SK-N-SH treated with all-trans-retinoic acid at 6 μM for 48 hours (cell line): ENCODE measurements around the gene TTLL10.
"Not testable (repeated sequence)": the region's sequence is repeated elsewhere in the genome, so short reads cannot be mapped to it uniquely, and the experiment has no call there.

Experiments
- ATAC-seq: fragments of 200-7000 bp; cut with Tn5 transposase; 3 replicates; pipeline ENCODE4 v1.9.1; 2020; ENCODE audit warnings: mild to moderate bottlenecking, moderate library complexity
- ARNTL ChIP-seq: fragments of 450-650 bp; formaldehyde crosslinking; IDR thresholded peaks from 2 replicates; pipeline ENCODE4 v1.5.0; 2020; ENCODE audit warnings: low read depth, mild to moderate bottlenecking, moderate library complexity, borderline replicate concordance
- BACH2 ChIP-seq: fragments of 250-450 bp; sonication (Bioruptor Pico); IDR thresholded peaks from 2 replicates; pipeline ENCODE4 v1.9.0; 2021; ENCODE audit warnings: mild to moderate bottlenecking, borderline replicate concordance
- CREB5 ChIP-seq: fragments of 250-450 bp; sonication (Bioruptor Pico); IDR thresholded peaks from 2 replicates; pipeline ENCODE4 v1.5.1; 2020; ENCODE audit warnings: low read depth, mild to moderate bottlenecking, moderate library complexity
- CSDC2 ChIP-seq: fragments of 250-450 bp; sonication (Bioruptor Pico); IDR thresholded peaks from 2 replicates; pipeline ENCODE4 v1.5.0; 2020; ENCODE audit warnings: mild to moderate bottlenecking, moderate library complexity
- CSRNP3 ChIP-seq: fragments of 250-450 bp; sonication (Bioruptor Pico); IDR thresholded peaks from 2 replicates; pipeline ENCODE4 v1.5.1; 2021; ENCODE audit warnings: mild to moderate bottlenecking, moderate library complexity
- ESRRG ChIP-seq: fragments of 250-450 bp; sonication (Bioruptor Pico); IDR thresholded peaks from 2 replicates; pipeline ENCODE4 v1.6.1; 2021; ENCODE audit warnings: mild to moderate bottlenecking
- GLIS3 ChIP-seq: fragments of 250-450 bp; sonication (Bioruptor Pico); IDR thresholded peaks from 2 replicates; pipeline ENCODE4 v1.5.0; 2020; ENCODE audit warnings: mild to moderate bottlenecking, moderate library complexity
- ISL1 ChIP-seq: fragments of 250-450 bp; sonication (Bioruptor Pico); IDR thresholded peaks from 2 replicates; pipeline ENCODE4 v2.1.2; 2022; ENCODE audit warnings: mild to moderate bottlenecking, moderate library complexity
- OSR1 ChIP-seq: fragments of 250-450 bp; sonication (Bioruptor Pico); IDR thresholded peaks from 2 replicates; pipeline ENCODE4 v1.8.0; 2022; ENCODE audit warnings: moderate library complexity, mild to moderate bottlenecking, inconsistent platforms
- PATZ1 ChIP-seq: fragments of 250-450 bp; sonication (Bioruptor Pico); IDR thresholded peaks from 2 replicates; pipeline ENCODE4 v1.8.0; 2020; ENCODE audit warnings: mild to moderate bottlenecking, moderate library complexity, borderline replicate concordance
- POU6F1 ChIP-seq: fragments of 250-450 bp; sonication (Bioruptor Pico); IDR thresholded peaks from 2 replicates; pipeline ENCODE4 v1.8.0; 2021; ENCODE audit warnings: low read depth, mild to moderate bottlenecking, moderate library complexity, borderline replicate concordance
- PPARA ChIP-seq: fragments of 250-450 bp; sonication (Bioruptor Pico); IDR thresholded peaks from 2 replicates; pipeline ENCODE4 v1.5.0; 2020; ENCODE audit warnings: mild to moderate bottlenecking, borderline replicate concordance
- RARB ChIP-seq: fragments of 250-450 bp; sonication (Bioruptor Pico); IDR thresholded peaks from 2 replicates; pipeline ENCODE4 v1.8.0; 2021; ENCODE audit warnings: mild to moderate bottlenecking, moderate library complexity
- SNAI2 ChIP-seq: fragments of 250-450 bp; sonication (Bioruptor Pico); IDR thresholded peaks from 2 replicates; pipeline ENCODE4 v1.5.0; 2020; ENCODE audit warnings: mild to moderate bottlenecking, moderate library complexity
- TCF4 ChIP-seq: fragments of 250-450 bp; sonication (Bioruptor Pico); IDR thresholded peaks from 2 replicates; pipeline ENCODE4 v1.8.0; 2021; ENCODE audit warnings: mild to moderate bottlenecking, moderate library complexity, borderline replicate concordance
- TOX ChIP-seq: fragments of 250-450 bp; sonication (Bioruptor Pico); IDR thresholded peaks from 2 replicates; pipeline ENCODE4 v1.8.0; 2021; ENCODE audit warnings: mild to moderate bottlenecking, moderate library complexity, borderline replicate concordance
- TSHZ2 ChIP-seq: fragments of 250-450 bp; sonication (Bioruptor Pico); IDR thresholded peaks from 2 replicates; pipeline ENCODE4 v1.5.0; 2020; ENCODE audit warnings: mild to moderate bottlenecking, moderate library complexity
- ZC3H10 ChIP-seq: fragments of 250-450 bp; sonication (Bioruptor Pico); IDR thresholded peaks from 2 replicates; pipeline ENCODE4 v1.5.1; 2021; ENCODE audit warnings: mild to moderate bottlenecking, moderate library complexity
- ZFP3 ChIP-seq: fragments of 250-450 bp; sonication (Bioruptor Pico); IDR thresholded peaks from 2 replicates; pipeline ENCODE4 v1.5.0; 2020; ENCODE audit warnings: mild to moderate bottlenecking, moderate library complexity
- ZFP30 ChIP-seq: fragments of 450-650 bp; formaldehyde crosslinking; IDR thresholded peaks from 2 replicates; pipeline ENCODE4 v1.5.0; 2022; ENCODE audit warnings: mild to moderate bottlenecking, moderate library complexity
- ZNF565 ChIP-seq: fragments of 450-650 bp; formaldehyde crosslinking; conservative IDR thresholded peaks from 2 replicates; pipeline ENCODE4 v1.5.0; 2020; ENCODE audit warnings: low read depth, mild to moderate bottlenecking, moderate library complexity
- ZNF70 ChIP-seq: fragments of 450-650 bp; formaldehyde crosslinking; IDR thresholded peaks from 2 replicates; pipeline ENCODE4 v1.5.0; 2020; ENCODE audit warnings: mild to moderate bottlenecking, moderate library complexity
- ZNF8 ChIP-seq: fragments of 450-650 bp; formaldehyde crosslinking; IDR thresholded peaks from 2 replicates; pipeline ENCODE4 v1.5.0; 2020; ENCODE audit warnings: mild to moderate bottlenecking, moderate library complexity

Gene TTLL10

GRCh38 chr1:1151306-1151705 lies 22.4 kb upstream of the TTLL10 start:
- TF ChIP-seq ZFP30 (CRISPR knock-in tag): no peak
- no peak for TF ChIP-seq GLIS3 (CRISPR knock-in tag)
- TF ChIP-seq, all 23 proteins: peak for 0
- no peak for ATAC-seq

- not testable (repeated sequence) for ATAC-seq
Measured at GRCh38 chr1:1152431-1152830, 21.2 kb upstream of the TTLL10 start.

GRCh38 chr1:1153215-1153614 lies 20.5 kb upstream of the TTLL10 start:
- ATAC-seq: not testable (repeated sequence)

GRCh38 chr1:1153874-1154273 lies 19.8 kb upstream of the TTLL10 start:
- TF ChIP-seq ZC3H10 (no peak), ZNF70 (no peak), PPARA (CRISPR knock-in tag) (no peak), CSRNP3 (CRISPR knock-in tag) (no peak), POU6F1 (CRISPR knock-in tag) (no peak), ZNF8 (CRISPR knock-in tag) (no peak), ZFP30 (CRISPR knock-in tag) (no peak), GLIS3 (CRISPR knock-in tag) (no peak), ZNF565 (no peak), BACH2 (CRISPR knock-in tag) (no peak), ZFP3 (CRISPR knock-in tag) (no peak), CSDC2 (CRISPR knock-in tag) (no peak), SNAI2 (no peak), ESRRG (CRISPR knock-in tag) (no peak), ISL1 (CRISPR knock-in tag) (no peak), ARNTL (no peak), CREB5 (CRISPR knock-in tag) (no peak), TCF4 (CRISPR knock-in tag) (no peak), OSR1 (CRISPR knock-in tag) (no peak), TOX (no peak)
- ATAC-seq: no peak

- ATAC-seq: no peak
- no peak for TF ChIP-seq ZNF8 (CRISPR knock-in tag)
- no peak for TF ChIP-seq ZFP30 (CRISPR knock-in tag)
- TF ChIP-seq TSHZ2 (CRISPR knock-in tag): no peak
- no peak for TF ChIP-seq SNAI2
- TF ChIP-seq ESRRG (CRISPR knock-in tag): no peak
- TF ChIP-seq GLIS3 (CRISPR knock-in tag): no peak
- TF ChIP-seq PATZ1: no peak
- no peak for TF ChIP-seq ZNF70
- TF ChIP-seq ISL1 (CRISPR knock-in tag): no peak
- no peak for TF ChIP-seq CREB5 (CRISPR knock-in tag)
- no peak for TF ChIP-seq POU6F1 (CRISPR knock-in tag)
- TF ChIP-seq RARB (CRISPR knock-in tag): no peak
- no peak for TF ChIP-seq ZFP3 (CRISPR knock-in tag)
- TF ChIP-seq OSR1 (CRISPR knock-in tag): no peak
- no peak for TF ChIP-seq TOX
- no peak for TF ChIP-seq PPARA (CRISPR knock-in tag)
- no peak for TF ChIP-seq BACH2 (CRISPR knock-in tag)
- TF ChIP-seq ARNTL: no peak
Measured at GRCh38 chr1:1155258-1155657, 18.4 kb upstream of the TTLL10 start.
